Activated CD4-positive, alpha-beta T cell treated with anti-CD3 and anti-CD28 coated beads, Interleukin-2, amount 50 U/mL, for 16 hours (primary cell): ENCODE measurements around the gene TBC1D10B.
"Not testable (repeated sequence)": the region's sequence is repeated elsewhere in the genome, so short reads cannot be mapped to it uniquely, and the experiment has no call there.

ENCODE experiments used
- DNase-seq: peaks from one replicate; pipeline ENCODE4 v3.0.0-alpha.2; 2020

Gene TBC1D10B

DNA sequence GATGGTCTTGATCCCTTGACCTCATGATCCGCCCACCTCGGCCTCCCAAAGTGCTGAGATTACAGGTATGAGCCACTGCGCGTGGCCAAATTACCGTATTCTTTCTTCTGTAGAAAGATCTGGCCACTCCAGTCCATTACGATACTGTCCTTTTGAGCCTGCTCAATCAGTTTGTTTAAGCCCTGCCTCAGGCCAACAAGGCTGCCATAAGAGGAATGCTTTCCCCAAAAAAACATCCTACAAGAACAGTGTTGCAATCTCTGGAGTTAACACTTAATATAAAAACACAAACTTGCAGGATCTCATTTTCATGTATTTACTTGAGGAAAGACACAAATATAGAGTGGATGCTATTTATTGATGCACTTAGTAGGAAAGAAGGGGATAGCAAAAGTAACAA lies 46.1 kb downstream of the TBC1D10B start:
- not testable (repeated sequence) for DNase-seq

DNA sequence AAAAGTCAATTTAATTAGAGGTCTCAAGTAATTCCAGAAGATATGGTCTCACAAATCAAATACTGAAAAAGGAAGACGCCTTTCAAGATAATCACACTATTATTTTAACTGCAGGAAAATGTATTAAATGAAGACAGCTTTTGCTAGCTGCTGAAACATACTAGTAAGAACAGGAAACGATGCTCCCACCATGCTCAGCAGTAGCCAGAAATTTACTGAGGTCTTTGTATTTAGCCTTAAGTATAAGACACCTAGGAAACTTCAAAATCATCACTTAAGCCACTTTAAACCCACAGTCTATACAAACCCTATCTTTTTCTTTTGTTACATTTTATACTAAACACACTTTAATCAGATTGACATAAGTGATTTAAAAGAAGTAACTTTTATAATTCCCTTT lies 51.6 kb downstream of the TBC1D10B start:
- DNase-seq = not testable (repeated sequence)

DNA sequence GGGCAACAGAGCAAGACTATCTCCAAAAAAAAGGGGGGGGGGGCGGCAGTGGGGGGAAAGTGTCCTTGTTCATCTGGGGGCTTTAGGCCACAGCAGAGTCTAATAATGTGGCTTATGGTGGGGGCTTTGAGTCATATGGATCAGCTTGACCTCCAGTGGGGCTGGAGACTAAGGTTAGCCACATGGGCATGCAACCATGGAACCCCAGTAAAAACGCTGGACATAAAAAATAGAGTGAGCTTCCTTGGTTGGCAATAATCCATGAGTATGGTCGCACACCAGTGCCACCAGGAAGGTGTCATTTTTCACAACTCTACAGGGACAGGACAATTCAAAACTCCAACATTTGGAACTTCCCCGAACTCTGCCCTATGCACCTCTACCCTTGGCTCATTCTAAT lies 59.4 kb downstream of the TBC1D10B start:
- DNase-seq = not testable (repeated sequence)

DNA sequence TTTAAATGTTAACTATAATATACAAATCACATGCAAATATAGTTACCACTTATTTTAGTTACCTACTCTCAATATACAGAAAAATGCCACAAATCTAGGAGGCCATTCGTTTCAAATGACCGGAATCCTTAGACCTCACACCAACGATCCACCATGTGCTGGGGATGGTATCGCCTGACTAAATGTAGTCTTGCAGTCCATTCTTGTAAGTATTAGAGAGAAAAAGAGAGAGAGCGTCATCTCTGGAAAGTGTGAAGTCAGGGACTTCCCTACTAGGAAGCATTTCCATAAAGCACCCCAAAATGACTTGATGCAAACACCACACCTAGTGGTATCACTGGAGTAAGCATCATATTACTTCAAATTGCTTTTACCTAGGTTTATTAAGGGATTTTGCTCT lies 61.0 kb downstream of the TBC1D10B start:
- DNase-seq = peak; percentile 18
